SK-N-SH (cell line): ENCODE results near the gene NAA40. TPM values are rescaled to one million over a fixed set of nuclear protein-coding genes. Genes with fewer than 3 reads are reported as not detected.

ENCODE experiments used
- CTCF ChIA-PET: fragments of 300-600, 350-600 bp; formaldehyde crosslinking; extraction: SDS; loops from one replicate; lab custom pipeline; 2021; lab: Yijun Ruan, JAX
- POLR2A ChIA-PET: fragments of 350-600 bp; sonication (Branson Sonifier 250); formaldehyde crosslinking; extraction: SDS; loops from one replicate; lab custom pipeline; 2020; ENCODE audit warnings: antibody characterized with exemption, inconsistent platforms; lab: Yijun Ruan, JAX
- DNase-seq: peaks from one replicate; pipeline ENCODE4 v3.0.0; 2012
- H2AFZ ChIP-seq: fragments of 200-600 bp; sonication (generic); 2 replicates; pipeline ENCODE4 v1.8.1; 2016; ENCODE audit warnings: antibody characterized with exemption, mild to moderate bottlenecking, low read depth
- H3F3A ChIP-seq: fragments of 200-600 bp; sonication (generic); replicated peaks from 2 replicates; pipeline ENCODE3; 2016; ENCODE audit warnings: antibody characterized with exemption, mild to moderate bottlenecking; ENCODE audit not compliant: insufficient read depth
- H3K27ac ChIP-seq, 2 experiments: fragments of 200-500 bp in 1 of 2; fragments of 200-600 bp in 1 of 2; sonication (Bioruptor generic) in 1 of 2; sonication (generic), shearing (Covaris generic) in 1 of 2; 2 replicates each; pipeline versions ENCODE4 v1.5.1 to v1.6.1; 2014 to 2016; ENCODE audit warnings: low read depth in 2 of 2, inconsistent platforms in 1 of 2, low read length in 1 of 2, mild to moderate bottlenecking in 1 of 2, mixed read lengths in 1 of 2
- H3K27me3 ChIP-seq: fragments of 200-600 bp; sonication (generic), shearing (Covaris generic); 2 replicates; pipeline ENCODE4 v1.6.1; 2016; ENCODE audit warnings: mixed run types; ENCODE audit not compliant: insufficient read depth
- H3K36me3 ChIP-seq, 2 experiments: fragments of 200-500 bp in 1 of 2; fragments of 200-600 bp in 1 of 2; sonication (Bioruptor generic) in 1 of 2; sonication (generic) in 1 of 2; replicated peaks in 1 of 2; 2 replicates each; pipeline versions ENCODE3 to v1.5.1; 2014 to 2016; ENCODE audit warnings: low read length in 1 of 2, mild to moderate bottlenecking in 1 of 2; ENCODE audit not compliant: insufficient read depth in 2 of 2, control insufficient read depth in 1 of 2
- H3K4me1 ChIP-seq, 2 experiments: fragments of 200-500 bp in 1 of 2; fragments of 200-600 bp in 1 of 2; sonication (Bioruptor generic) in 1 of 2; sonication (generic), shearing (Covaris generic) in 1 of 2; 2 replicates each; pipeline versions ENCODE4 v1.5.1 to v1.6.1; 2014 to 2016; ENCODE audit warnings: low read depth in 1 of 2, low read length in 1 of 2, mixed run types in 1 of 2; ENCODE audit not compliant: insufficient read depth in 2 of 2, control insufficient read depth in 1 of 2
- H3K4me2 ChIP-seq: fragments of 200-600 bp; sonication (generic), shearing (Covaris generic); 2 replicates; pipeline ENCODE4 v1.6.1; 2017; ENCODE audit warnings: mixed run types
- H3K4me3 ChIP-seq, 2 experiments: fragments of 200-500 bp in 1 of 2; fragments of 200-600 bp in 1 of 2; sonication (Bioruptor generic) in 1 of 2; sonication (generic), shearing (Covaris generic) in 1 of 2; 2 replicates each; pipeline versions ENCODE4 v1.5.1 to v1.8.1; 2014 to 2016; ENCODE audit warnings: low read depth in 2 of 2, inconsistent platforms in 1 of 2, low read length in 1 of 2, mild to moderate bottlenecking in 1 of 2, mixed read lengths in 1 of 2, moderate library complexity in 1 of 2
- H3K79me2 ChIP-seq: fragments of 200-600 bp; sonication (generic); 2 replicates; pipeline ENCODE4 v1.8.1; 2017; ENCODE audit warnings: mild to moderate bottlenecking; ENCODE audit not compliant: insufficient read depth
- H3K9ac ChIP-seq: fragments of 200-600 bp; sonication (generic); 2 replicates; pipeline ENCODE4 v1.6.1; 2017; ENCODE audit warnings: mixed run types
- H3K9me2 ChIP-seq: fragments of 200-600 bp; sonication (generic); 2 replicates; pipeline ENCODE4 v1.6.1; 2017; ENCODE audit warnings: mixed run types
- H3K9me3 ChIP-seq: fragments of 200-600 bp; sonication (generic); 2 replicates; pipeline ENCODE4 v1.6.1; 2017; ENCODE audit warnings: mixed run types, mild to moderate bottlenecking, moderate library complexity
- H4K20me1 ChIP-seq: fragments of 200-600 bp; sonication (generic); 2 replicates; pipeline ENCODE4 v1.6.1; 2017; ENCODE audit warnings: mild to moderate bottlenecking, mixed run types; ENCODE audit not compliant: insufficient read depth
- CHD2 ChIP-seq: fragments of 150-350 bp; IDR thresholded peaks from 2 replicates; pipeline ENCODE4 v1.6.1; 2018; ENCODE audit warnings: low read length; ENCODE audit not compliant: partially characterized antibody
- ELF1 ChIP-seq: IDR thresholded peaks from 2 replicates; pipeline ENCODE4 v1.4.0; 2012
- EP300 ChIP-seq, 2 experiments: IDR thresholded peaks; 2 replicates each; pipeline versions ENCODE4 v1.4.0 to v1.6.1; 2012; ENCODE audit warnings: borderline replicate concordance in 1 of 2, low read depth in 1 of 2, low read length in 1 of 2
- GATA2 ChIP-seq: sonication (generic); formaldehyde crosslinking; IDR thresholded peaks from 2 replicates; pipeline ENCODE4 v1.5.0; 2020; ENCODE audit warnings: mild to moderate bottlenecking, missing genetic modification reagents
- IRF3 ChIP-seq: fragments of 150-350 bp; IDR thresholded peaks from 2 replicates; pipeline ENCODE4 v1.6.1; 2016; ENCODE audit warnings: mild to moderate bottlenecking, low read depth, low read length
- MAX ChIP-seq: IDR thresholded peaks from 2 replicates; pipeline ENCODE4 v1.4.0; 2012; ENCODE audit warnings: low read depth
- MXI1 ChIP-seq: IDR thresholded peaks from 2 replicates; pipeline ENCODE4 v1.6.1; 2012; ENCODE audit warnings: mild to moderate bottlenecking, low read depth, low read length, improper control_type of control experiment
- POLR2AphosphoS5 ChIP-seq: IDR thresholded peaks from 2 replicates; pipeline ENCODE4 v1.6.1; 2012; ENCODE audit warnings: low read depth, low read length
- RCOR1 ChIP-seq: fragments of 150-350 bp; IDR thresholded peaks from 2 replicates; pipeline ENCODE4 v1.6.1; 2017; ENCODE audit warnings: antibody characterized with exemption, low read length
- REST ChIP-seq: IDR thresholded peaks from 2 replicates; pipeline ENCODE4 v1.6.1; 2012; ENCODE audit warnings: mild to moderate bottlenecking, low read depth, low read length, moderate library complexity
- RFX5 ChIP-seq: IDR thresholded peaks from 2 replicates; pipeline ENCODE4 v1.6.1; 2012; ENCODE audit warnings: mild to moderate bottlenecking, improper control_type of control experiment, low read length
- SMC3 ChIP-seq: IDR thresholded peaks from 2 replicates; pipeline ENCODE4 v1.6.1; 2012; ENCODE audit warnings: low read depth, low read length, improper control_type of control experiment
- YY1 ChIP-seq: IDR thresholded peaks from 2 replicates; pipeline ENCODE4 v1.4.0; 2012; ENCODE audit warnings: low read depth, mild to moderate bottlenecking
- WGBS: methylation state at CpG from one replicate; pipeline ENCODE4 v1.1.6; 2017; ENCODE audit warnings: low lambda C conversion rate; 5-methylcytosine and 5-hydroxymethylcytosine counted together
- polyA plus RNA-seq, 3 experiments: library from polyadenylated mRNA; depleted of rRNA; stranded (reverse); fragments of >200 nt; gene quantifications; 2 replicates each; pipeline ENCODE4 v1.2.3, GENCODE V29; 2012

NAA40 gene
- polyA plus RNA-seq, 1 of the 3 experiments (the other 2 are of a cell fraction): 33.0 TPM

GRCh38 chr11:63917692-63918506, 20.9 kb upstream of the NAA40 start:
- no peaks in the 10 kb centered on the region for H3K79me2 ChIP-seq
- peak overlapping the region; percentile 83 for H3K4me2 ChIP-seq
- H3K36me3 ChIP-seq: no peaks in the 10 kb centered on the region
- peak overlapping the region in 1 of 2 experiments; percentile 64; a peak in 2 of 4 replicates for H3K4me3 ChIP-seq
- ChIA-PET CTCF (interaction anchor here (0.8 to 6.7 kb wide), 10 partner anchors 9 to 230 kb away, joined by 3 to 113 read pairs (median 8); partner anchors contain the start of genes MARK2 and NAA40), POLR2A (interaction anchor here (0.7 to 1.9 kb wide), 16 partner anchors 8 to 1077 kb away, joined by 3 to 14 read pairs (median 4); partner anchors contain the start of genes MARK2 and NAA40)
- no peaks in the 10 kb centered on the region for H3K27me3 ChIP-seq
- 31% methylated on average over 12 of the region's 50 CpGs for WGBS
- H3K4me1 ChIP-seq: peaks cover 4 to 44% of the 10 kb centered on the region in 2 experiments; a peak in 3 of 4 replicates
- 0 out of 2 replicates have a peak overlapping the region, but pooled peaks have one; percentile 31 for H2AFZ ChIP-seq
- DNase-seq: peak; percentile 92
- no peaks in the 10 kb centered on the region for H3K9me3 ChIP-seq
- H3K9ac ChIP-seq: no peak overlapping the region
- no peaks in the 10 kb centered on the region for H4K20me1 ChIP-seq
- H3F3A ChIP-seq: no peaks in the 10 kb centered on the region
- no peaks in the 10 kb centered on the region for H3K9me2 ChIP-seq
- peak overlapping the region in 1 of 2 experiments; percentile 98; a peak in 2 of 4 replicates for H3K27ac ChIP-seq
- TF ChIP-seq RCOR1 (no peak; the same call in 1 of the 2 replicates), MAX (no peak), RFX5 (no peak), CHD2 (peak; percentile 94), MXI1 (peak; percentile 83), POLR2AphosphoS5 (no peak), YY1 (no peak), SMC3 (0 out of 2 replicates have a peak, but pooled peaks have one; percentile 1), EP300 (IDR thresholded peaks at IDR 0.05; ENCODE audit: borderline replicate concordance in 1 of 2, low read depth in 1 of 2, low read length in 1 of 2) (peak in 1 of 2 experiments; percentile 48; a peak in 1 of 4 replicates), IRF3 (no peak), ELF1 (no peak), REST (no peak), GATA2 (CRISPR knock-in tag) (no peak)
- TF ChIP-seq, all 33 proteins: peak for 4
